Glutamatergic neuron (in vitro differentiated cells): Measurements from ENCODE around the gene NEO1. TPM values are rescaled to one million over a fixed set of nuclear protein-coding genes. Genes with fewer than 3 reads are reported as not detected.
A peak's percentile ranks its signal among the peaks of the same experiment; 100 is the strongest.
"Not testable (repeated sequence)": the region's sequence is repeated elsewhere in the genome, so short reads cannot be mapped to it uniquely, and the experiment has no call there.

Experiments
- DNase-seq: peaks from one replicate; pipeline ENCODE4 v3.0.0; 2022
- H3K27ac Mint-ChIP-seq: one replicate; pipeline ENCODE4 v1.8.0; 2020; ENCODE audit warnings: mild to moderate bottlenecking, mixed read lengths, inconsistent platforms; ENCODE audit not compliant: unreplicated experiment
- H3K27me3 Mint-ChIP-seq: one replicate; pipeline ENCODE4 v1.8.0; 2020; ENCODE audit warnings: mild to moderate bottlenecking, moderate library complexity, mixed read lengths, inconsistent platforms; ENCODE audit not compliant: unreplicated experiment
- H3K36me3 Mint-ChIP-seq: one replicate; pipeline ENCODE4 v1.8.0; 2020; ENCODE audit warnings: mild to moderate bottlenecking, mixed read lengths, inconsistent platforms; ENCODE audit not compliant: unreplicated experiment
- H3K4me1 Mint-ChIP-seq: one replicate; pipeline ENCODE4 v1.8.0; 2020; ENCODE audit warnings: mild to moderate bottlenecking, low read depth, mixed read lengths, inconsistent platforms; ENCODE audit not compliant: unreplicated experiment
- H3K4me3 Mint-ChIP-seq: one replicate; pipeline ENCODE4 v1.8.0; 2020; ENCODE audit warnings: mild to moderate bottlenecking, mixed read lengths, inconsistent platforms; ENCODE audit not compliant: unreplicated experiment
- H3K9me3 Mint-ChIP-seq: one replicate; pipeline ENCODE4 v1.8.0; 2020; ENCODE audit warnings: mild to moderate bottlenecking, moderate library complexity, mixed read lengths, inconsistent platforms; ENCODE audit not compliant: unreplicated experiment
- total RNA-seq: library from RNA; stranded (reverse); fragmentation: NEBNext Ultra II Directional; extraction: Animal tissue kit (Norgen Biotek cat#: 25700); gene quantifications from one replicate; pipeline ENCODE4 v1.2.1, GENCODE V29; 2021; ENCODE audit not compliant: unreplicated experiment
- TF ChIP-seq, protein P1 (sequence below): fragments of 200-600 bp; sonication (generic); IDR thresholded peaks from one replicate; pipeline ENCODE4 v1.5.0; 2021; ENCODE audit not compliant: partially characterized antibody, unreplicated experiment

NEO1 gene
- total RNA-seq, 1 donor from 2014 or later = 157 TPM

- H3K36me3 Mint-ChIP-seq = peaks cover 5% of the 10 kb centered on the region
- H3K27ac Mint-ChIP-seq = no peak overlapping the region
- no peak for DNase-seq
- no peaks in the 10 kb centered on the region for H3K27me3 Mint-ChIP-seq
- no peak overlapping the region for H3K4me3 Mint-ChIP-seq
- peaks cover 6% of the 10 kb centered on the region for H3K9me3 Mint-ChIP-seq
- peaks cover 8% of the 10 kb centered on the region for H3K4me1 Mint-ChIP-seq
- TF ChIP-seq, protein P1, sequence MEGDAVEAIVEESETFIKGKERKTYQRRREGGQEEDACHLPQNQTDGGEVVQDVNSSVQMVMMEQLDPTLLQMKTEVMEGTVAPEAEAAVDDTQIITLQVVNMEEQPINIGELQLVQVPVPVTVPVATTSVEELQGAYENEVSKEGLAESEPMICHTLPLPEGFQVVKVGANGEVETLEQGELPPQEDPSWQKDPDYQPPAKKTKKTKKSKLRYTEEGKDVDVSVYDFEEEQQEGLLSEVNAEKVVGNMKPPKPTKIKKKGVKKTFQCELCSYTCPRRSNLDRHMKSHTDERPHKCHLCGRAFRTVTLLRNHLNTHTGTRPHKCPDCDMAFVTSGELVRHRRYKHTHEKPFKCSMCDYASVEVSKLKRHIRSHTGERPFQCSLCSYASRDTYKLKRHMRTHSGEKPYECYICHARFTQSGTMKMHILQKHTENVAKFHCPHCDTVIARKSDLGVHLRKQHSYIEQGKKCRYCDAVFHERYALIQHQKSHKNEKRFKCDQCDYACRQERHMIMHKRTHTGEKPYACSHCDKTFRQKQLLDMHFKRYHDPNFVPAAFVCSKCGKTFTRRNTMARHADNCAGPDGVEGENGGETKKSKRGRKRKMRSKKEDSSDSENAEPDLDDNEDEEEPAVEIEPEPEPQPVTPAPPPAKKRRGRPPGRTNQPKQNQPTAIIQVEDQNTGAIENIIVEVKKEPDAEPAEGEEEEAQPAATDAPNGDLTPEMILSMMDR = no peak
Observed at GRCh38 chr15:73293773-73294172, 241.5 kb downstream of the NEO1 start.

DNA sequence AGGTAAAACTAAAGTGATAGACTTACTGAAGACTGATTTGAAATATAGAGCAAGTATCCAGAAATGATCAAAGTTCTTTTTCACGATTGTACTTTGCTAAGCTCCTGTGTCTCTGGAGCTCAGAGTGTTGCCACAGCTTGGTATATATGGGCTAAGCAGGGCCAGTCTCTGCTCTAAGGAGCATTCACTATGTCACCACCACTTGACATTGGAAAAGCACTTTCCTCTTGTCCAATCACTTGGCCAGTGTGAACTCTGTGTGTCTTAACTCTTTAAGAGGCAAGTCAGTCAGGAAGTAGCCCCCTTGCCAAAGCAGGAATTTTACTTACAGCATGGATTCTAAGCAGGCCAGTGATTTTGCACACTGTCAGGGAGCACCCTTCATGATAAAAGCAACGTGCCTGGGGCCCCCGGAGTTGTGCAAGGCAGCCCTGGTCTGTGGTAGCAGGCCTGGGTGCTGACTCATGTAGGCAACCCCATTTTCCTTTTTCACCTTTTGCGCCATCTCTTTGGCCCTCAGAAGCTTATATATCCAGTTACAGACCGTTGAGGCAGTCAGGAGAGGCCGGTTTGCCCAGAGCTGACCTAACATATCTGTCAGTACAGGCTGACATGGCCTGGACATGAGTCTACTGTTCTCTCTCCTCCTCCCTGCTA, 243.5 kb downstream of the NEO1 start:
- Mint-ChIP-seq H3K9me3 (peaks cover 6% of the 10 kb centered on the region), H3K27me3 (no peaks in the 10 kb centered on the region), H3K27ac (no peak overlapping the region), H3K4me1 (peaks cover 8% of the 10 kb centered on the region), H3K36me3 (no peaks in the 10 kb centered on the region), H3K4me3 (no peak overlapping the region)
- TF ChIP-seq, protein P1 = no peak
- no peak for DNase-seq

GRCh38 chr15:73296609-73297353, 244.5 kb downstream of the NEO1 start:
- Mint-ChIP-seq H3K27ac (peak overlapping the region; percentile 62), H3K36me3 (no peaks in the 10 kb centered on the region), H3K4me1 (peaks cover 8% of the 10 kb centered on the region), H3K9me3 (peaks cover 7% of the 10 kb centered on the region), H3K27me3 (peaks cover 2% of the 10 kb centered on the region), H3K4me3 (no peak overlapping the region)
- TF ChIP-seq, protein P1 = no peak
- no peak for DNase-seq

GRCh38 chr15:73298522-73299245, 246.4 kb downstream of the NEO1 start:
- H3K4me3 Mint-ChIP-seq = no peak overlapping the region
- H3K27me3 Mint-ChIP-seq = peaks cover 2% of the 10 kb centered on the region
- H3K27ac Mint-ChIP-seq = no peak overlapping the region
- TF ChIP-seq, protein P1 = no peak
- peaks cover 12% of the 10 kb centered on the region for H3K9me3 Mint-ChIP-seq
- DNase-seq = no peak
- peaks cover 8% of the 10 kb centered on the region for H3K4me1 Mint-ChIP-seq
- H3K36me3 Mint-ChIP-seq = no peaks in the 10 kb centered on the region

- peaks cover 12% of the 10 kb centered on the region for H3K9me3 Mint-ChIP-seq
- not testable (repeated sequence) for H3K36me3 Mint-ChIP-seq, H3K27ac Mint-ChIP-seq, H3K4me1 Mint-ChIP-seq, H3K27me3 Mint-ChIP-seq, DNase-seq, H3K4me3 Mint-ChIP-seq
Observed at GRCh38 chr15:73300286-73300685, 248.0 kb downstream of the NEO1 start.
